HL-60 (cell line): ENCODE results near the gene NAALADL2.
"Not testable (repeated sequence)": the region's sequence is repeated elsewhere in the genome, so short reads cannot be mapped to it uniquely, and the experiment has no call there.

Source experiments
- GABPA ChIP-seq: IDR thresholded peaks from 2 replicates; pipeline ENCODE4 v1.6.1; 2012; ENCODE audit warnings: low read depth
- POLR2AphosphoS5 ChIP-seq: IDR thresholded peaks from 2 replicates; pipeline ENCODE4 v1.6.1; 2012; ENCODE audit warnings: low read depth
- TF ChIP-seq, protein P1 (sequence below): IDR thresholded peaks from one replicate; pipeline ENCODE4 v1.5.1; 2011; ENCODE audit warnings: low read length, control low read depth, inconsistent platforms; ENCODE audit not compliant: insufficient read depth
- TF ChIP-seq, protein P2 (sequence below): IDR thresholded peaks from 2 replicates; pipeline ENCODE4 v1.6.1; 2012; ENCODE audit warnings: low read depth; ENCODE audit not compliant: insufficient replicate concordance

GRCh38 chr3:175460849-175461399 lies 601.8 kb downstream of the NAALADL2 start:
- TF ChIP-seq, protein P1, sequence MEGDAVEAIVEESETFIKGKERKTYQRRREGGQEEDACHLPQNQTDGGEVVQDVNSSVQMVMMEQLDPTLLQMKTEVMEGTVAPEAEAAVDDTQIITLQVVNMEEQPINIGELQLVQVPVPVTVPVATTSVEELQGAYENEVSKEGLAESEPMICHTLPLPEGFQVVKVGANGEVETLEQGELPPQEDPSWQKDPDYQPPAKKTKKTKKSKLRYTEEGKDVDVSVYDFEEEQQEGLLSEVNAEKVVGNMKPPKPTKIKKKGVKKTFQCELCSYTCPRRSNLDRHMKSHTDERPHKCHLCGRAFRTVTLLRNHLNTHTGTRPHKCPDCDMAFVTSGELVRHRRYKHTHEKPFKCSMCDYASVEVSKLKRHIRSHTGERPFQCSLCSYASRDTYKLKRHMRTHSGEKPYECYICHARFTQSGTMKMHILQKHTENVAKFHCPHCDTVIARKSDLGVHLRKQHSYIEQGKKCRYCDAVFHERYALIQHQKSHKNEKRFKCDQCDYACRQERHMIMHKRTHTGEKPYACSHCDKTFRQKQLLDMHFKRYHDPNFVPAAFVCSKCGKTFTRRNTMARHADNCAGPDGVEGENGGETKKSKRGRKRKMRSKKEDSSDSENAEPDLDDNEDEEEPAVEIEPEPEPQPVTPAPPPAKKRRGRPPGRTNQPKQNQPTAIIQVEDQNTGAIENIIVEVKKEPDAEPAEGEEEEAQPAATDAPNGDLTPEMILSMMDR: not testable (repeated sequence)
- not testable (repeated sequence) for TF ChIP-seq POLR2AphosphoS5, GABPA
- TF ChIP-seq, protein P2, sequence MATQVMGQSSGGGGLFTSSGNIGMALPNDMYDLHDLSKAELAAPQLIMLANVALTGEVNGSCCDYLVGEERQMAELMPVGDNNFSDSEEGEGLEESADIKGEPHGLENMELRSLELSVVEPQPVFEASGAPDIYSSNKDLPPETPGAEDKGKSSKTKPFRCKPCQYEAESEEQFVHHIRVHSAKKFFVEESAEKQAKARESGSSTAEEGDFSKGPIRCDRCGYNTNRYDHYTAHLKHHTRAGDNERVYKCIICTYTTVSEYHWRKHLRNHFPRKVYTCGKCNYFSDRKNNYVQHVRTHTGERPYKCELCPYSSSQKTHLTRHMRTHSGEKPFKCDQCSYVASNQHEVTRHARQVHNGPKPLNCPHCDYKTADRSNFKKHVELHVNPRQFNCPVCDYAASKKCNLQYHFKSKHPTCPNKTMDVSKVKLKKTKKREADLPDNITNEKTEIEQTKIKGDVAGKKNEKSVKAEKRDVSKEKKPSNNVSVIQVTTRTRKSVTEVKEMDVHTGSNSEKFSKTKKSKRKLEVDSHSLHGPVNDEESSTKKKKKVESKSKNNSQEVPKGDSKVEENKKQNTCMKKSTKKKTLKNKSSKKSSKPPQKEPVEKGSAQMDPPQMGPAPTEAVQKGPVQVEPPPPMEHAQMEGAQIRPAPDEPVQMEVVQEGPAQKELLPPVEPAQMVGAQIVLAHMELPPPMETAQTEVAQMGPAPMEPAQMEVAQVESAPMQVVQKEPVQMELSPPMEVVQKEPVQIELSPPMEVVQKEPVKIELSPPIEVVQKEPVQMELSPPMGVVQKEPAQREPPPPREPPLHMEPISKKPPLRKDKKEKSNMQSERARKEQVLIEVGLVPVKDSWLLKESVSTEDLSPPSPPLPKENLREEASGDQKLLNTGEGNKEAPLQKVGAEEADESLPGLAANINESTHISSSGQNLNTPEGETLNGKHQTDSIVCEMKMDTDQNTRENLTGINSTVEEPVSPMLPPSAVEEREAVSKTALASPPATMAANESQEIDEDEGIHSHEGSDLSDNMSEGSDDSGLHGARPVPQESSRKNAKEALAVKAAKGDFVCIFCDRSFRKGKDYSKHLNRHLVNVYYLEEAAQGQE: not testable (repeated sequence)
